HEK293T (cell line): Measurements from ENCODE around the gene GRID2.

Experiments
- CTCF ChIA-PET: fragments of 350-600 bp; formaldehyde crosslinking; extraction: SDS; loops from one replicate; lab custom pipeline; 2021; ENCODE audit warnings: antibody characterized with exemption, inconsistent platforms; lab: Yijun Ruan, JAX
- POLR2A ChIA-PET: fragments of 350-600 bp; formaldehyde crosslinking; extraction: SDS; loops from one replicate; lab custom pipeline; 2020; ENCODE audit warnings: antibody characterized with exemption, inconsistent platforms; lab: Yijun Ruan, JAX
- DNase-seq: peaks from one replicate; pipeline ENCODE4 v3.0.0; 2012; ENCODE audit warnings: mixed read lengths; ENCODE audit errors: extremely low spot score
- ARNT ChIP-seq: fragments of 450-650 bp; IDR thresholded peaks from 2 replicates; pipeline ENCODE4 v1.6.1; 2017; ENCODE audit warnings: mild to moderate bottlenecking
- BHLHE40 ChIP-seq: fragments of 450-650 bp; IDR thresholded peaks from 2 replicates; pipeline ENCODE4 v1.6.1; 2016; ENCODE audit warnings: mild to moderate bottlenecking, moderate library complexity, borderline replicate concordance
- CTBP1 ChIP-seq: fragments of 450-650 bp; IDR thresholded peaks from 2 replicates; pipeline ENCODE4 v1.6.1; 2016; ENCODE audit warnings: borderline replicate concordance
- ELF4 ChIP-seq: fragments of 450-650 bp; IDR thresholded peaks from 2 replicates; pipeline ENCODE4 v1.6.1; 2017; ENCODE audit warnings: antibody characterized with exemption
- FOXA1 ChIP-seq: fragments of 450-650 bp; IDR thresholded peaks from 2 replicates; pipeline ENCODE4 v1.6.1; 2016; ENCODE audit warnings: mild to moderate bottlenecking
- FOXK2 ChIP-seq: fragments of 450-650 bp; IDR thresholded peaks from 2 replicates; pipeline ENCODE4 v1.6.1; 2016; ENCODE audit warnings: mild to moderate bottlenecking
- FOXM1 ChIP-seq: fragments of 450-650 bp; IDR thresholded peaks from 2 replicates; pipeline ENCODE4 v1.6.1; 2017; ENCODE audit warnings: mild to moderate bottlenecking, borderline replicate concordance
- HDGF ChIP-seq: fragments of 450-650 bp; IDR thresholded peaks from 2 replicates; pipeline ENCODE4 v1.6.1; 2017; ENCODE audit warnings: antibody characterized with exemption, borderline replicate concordance
- L3MBTL2 ChIP-seq: fragments of 450-650 bp; conservative IDR thresholded peaks from 2 replicates; pipeline ENCODE4 v1.6.1; 2016; ENCODE audit warnings: mild to moderate bottlenecking
- LEF1 ChIP-seq: fragments of 450-650 bp; IDR thresholded peaks from 2 replicates; pipeline ENCODE4 v1.6.1; 2017; ENCODE audit warnings: mild to moderate bottlenecking, borderline replicate concordance
- NFRKB ChIP-seq: fragments of 450-650 bp; IDR thresholded peaks from 2 replicates; pipeline ENCODE4 v1.6.1; 2016; ENCODE audit warnings: mild to moderate bottlenecking, moderate library complexity
- PKNOX1 ChIP-seq: fragments of 450-650 bp; IDR thresholded peaks from 2 replicates; pipeline ENCODE4 v1.6.1; 2016
- SP1 ChIP-seq: fragments of 450-650 bp; IDR thresholded peaks from 2 replicates; pipeline ENCODE4 v1.6.1; 2017
- SUZ12 ChIP-seq: fragments of 450-650 bp; IDR thresholded peaks from 2 replicates; pipeline ENCODE4 v1.6.1; 2016; ENCODE audit warnings: mild to moderate bottlenecking
- TARDBP ChIP-seq: fragments of 450-650 bp; IDR thresholded peaks from 2 replicates; pipeline ENCODE4 v1.6.1; 2016
- ZNF384 ChIP-seq: fragments of 450-650 bp; IDR thresholded peaks from 2 replicates; pipeline ENCODE4 v1.6.1; 2016

The GRID2 gene

GRCh38 chr4:93334003-93334402 lies 1030.2 kb downstream of the GRID2 start:
- TF ChIP-seq FOXA1 (no peak), HDGF (no peak), TARDBP (no peak), ARNT (no peak), FOXM1 (no peak), FOXK2 (no peak), L3MBTL2 (no peak), SUZ12 (no peak), CTBP1 (no peak)
- DNase-seq: no peak
- POLR2A ChIA-PET: no interaction called here
- CTCF ChIA-PET: no interaction called here

- TF ChIP-seq FOXM1 (no peak), L3MBTL2 (no peak), SP1 (no peak), FOXA1 (no peak), HDGF (no peak), BHLHE40 (no peak), CTBP1 (no peak), NFRKB (no peak), SUZ12 (no peak), FOXK2 (no peak), ELF4 (no peak), PKNOX1 (no peak), ZNF384 (no peak), ARNT (no peak), LEF1 (no peak), TARDBP (no peak)
- CTCF ChIA-PET: no interaction called here
- POLR2A ChIA-PET: no interaction called here
- no peak for DNase-seq
Observed at GRCh38 chr4:93337196-93337595, 1033.4 kb downstream of the GRID2 start.

GRCh38 chr4:93342738-93343137 lies 1039.0 kb downstream of the GRID2 start:
- no peak for TF ChIP-seq HDGF
- no peak for TF ChIP-seq ELF4
- TF ChIP-seq FOXK2: no peak
- TF ChIP-seq ZNF384: no peak
- TF ChIP-seq TARDBP: no peak
- no peak for TF ChIP-seq FOXM1
- TF ChIP-seq CTBP1: no peak
- TF ChIP-seq BHLHE40: no peak
- no peak for TF ChIP-seq FOXA1
- no peak for TF ChIP-seq NFRKB
- no peak for TF ChIP-seq PKNOX1
- no peak for TF ChIP-seq L3MBTL2
- no peak for TF ChIP-seq SP1
- ChIA-PET CTCF (no interaction called here), POLR2A (no interaction called here)
- DNase-seq: no peak

GRCh38 chr4:93346840-93347239 lies 1043.1 kb downstream of the GRID2 start:
- ChIA-PET POLR2A (no interaction called here), CTCF (no interaction called here)
- TF ChIP-seq FOXK2 (no peak), ZNF384 (no peak), SUZ12 (no peak), HDGF (no peak), NFRKB (no peak)

GRCh38 chr4:93348896-93349295 lies 1045.1 kb downstream of the GRID2 start:
- ChIA-PET CTCF (no interaction called here), POLR2A (no interaction called here)
- no peak for TF ChIP-seq FOXA1
- no peak for TF ChIP-seq SP1
- TF ChIP-seq CTBP1: no peak
- TF ChIP-seq HDGF: no peak
- no peak for TF ChIP-seq ZNF384
- TF ChIP-seq SUZ12: no peak
- TF ChIP-seq BHLHE40: no peak
- no peak for TF ChIP-seq L3MBTL2
- TF ChIP-seq TARDBP: no peak
- TF ChIP-seq PKNOX1: no peak
- no peak for TF ChIP-seq FOXM1
- TF ChIP-seq FOXK2: no peak
- TF ChIP-seq LEF1: no peak
- TF ChIP-seq ELF4: no peak
- TF ChIP-seq NFRKB: no peak
- DNase-seq: no peak

More at GRCh38 chr4:93346840-93347239, 1043.1 kb downstream of the GRID2 start:
- DNase-seq: no peak

GRCh38 chr4:93351846-93352245 lies 1048.1 kb downstream of the GRID2 start:
- TF ChIP-seq PKNOX1 (no peak), ARNT (no peak), BHLHE40 (no peak), L3MBTL2 (no peak), FOXA1 (no peak), HDGF (no peak), FOXM1 (no peak), TARDBP (no peak)
- CTCF ChIA-PET: no interaction called here
- DNase-seq: no peak
- POLR2A ChIA-PET: no interaction called here
